Measurements from ENCODE around the gene ASPA. TPM values are rescaled to one million over a fixed set of nuclear protein-coding genes. Genes with fewer than 3 reads are reported as not detected.
A peak's percentile ranks its signal among the peaks of the same experiment; 100 is the strongest.

Gene ASPA
- total RNA-seq, 1 experiment from 2014 or later, result 0.04 TPM

DNA sequence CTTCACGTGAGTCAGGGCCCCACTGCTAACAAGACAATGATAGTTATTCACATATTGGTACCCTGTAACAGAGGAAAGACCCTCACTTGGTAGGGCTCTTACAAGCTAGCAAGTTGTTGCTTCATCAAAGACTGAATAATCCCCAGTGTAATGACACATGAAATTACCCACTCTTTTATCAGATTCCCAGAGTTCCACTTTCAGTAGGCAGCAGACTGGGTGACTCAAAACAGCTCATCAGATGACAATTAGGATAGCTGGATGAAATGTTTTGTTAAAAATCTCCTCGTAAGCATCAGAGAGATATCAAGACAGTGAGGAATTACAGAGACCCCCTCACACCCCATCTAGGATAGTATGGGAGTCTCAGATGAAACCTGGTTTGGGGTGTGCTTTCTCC, 35.3 kb upstream of the ASPA start (continued):
- TF ChIP-seq CBFB (CRISPR knock-in tag; IDR thresholded peaks at IDR 0.05; ENCODE audit: low read depth) (no peak), TCF7 (CRISPR knock-in tag; IDR thresholded peaks at IDR 0.05; ENCODE audit: low read depth) (no peak)
- TF ChIP-seq, protein P1, sequence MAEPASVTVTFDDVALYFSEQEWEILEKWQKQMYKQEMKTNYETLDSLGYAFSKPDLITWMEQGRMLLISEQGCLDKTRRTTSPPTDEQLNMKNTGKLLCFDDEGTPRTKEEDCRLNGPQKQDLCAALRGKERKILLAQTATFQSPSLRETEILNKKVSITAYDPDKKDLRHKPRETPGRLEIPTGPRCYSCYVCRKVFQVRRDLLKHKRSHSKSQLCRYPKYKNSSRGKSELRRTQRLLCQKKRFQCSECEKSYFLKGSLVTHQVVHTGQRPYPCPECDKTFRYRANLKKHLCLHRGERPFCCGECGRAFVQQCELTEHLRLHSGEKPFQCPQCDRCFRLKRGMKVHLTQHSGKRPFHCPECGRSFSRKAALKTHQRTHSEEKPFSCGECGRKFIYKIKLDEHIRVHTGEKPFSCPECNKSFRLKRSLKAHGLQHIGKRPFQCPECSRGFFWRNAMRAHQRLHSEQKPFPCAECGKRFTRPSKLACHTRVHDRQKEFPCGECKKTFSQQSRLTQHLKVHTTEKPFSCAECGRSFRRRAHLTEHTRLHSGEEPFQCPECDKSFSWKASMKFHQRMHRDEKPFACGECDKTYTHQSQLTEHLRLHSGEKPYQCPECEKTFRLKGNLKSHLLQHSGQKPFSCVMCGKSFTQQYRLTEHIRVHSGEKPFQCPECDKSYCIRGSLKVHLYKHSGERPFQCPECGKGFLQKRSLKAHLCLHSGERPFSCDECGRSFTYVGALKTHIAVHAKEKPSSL (CRISPR knock-in tag; conservative IDR thresholded peaks at IDR 0.05), result no peak

DNA sequence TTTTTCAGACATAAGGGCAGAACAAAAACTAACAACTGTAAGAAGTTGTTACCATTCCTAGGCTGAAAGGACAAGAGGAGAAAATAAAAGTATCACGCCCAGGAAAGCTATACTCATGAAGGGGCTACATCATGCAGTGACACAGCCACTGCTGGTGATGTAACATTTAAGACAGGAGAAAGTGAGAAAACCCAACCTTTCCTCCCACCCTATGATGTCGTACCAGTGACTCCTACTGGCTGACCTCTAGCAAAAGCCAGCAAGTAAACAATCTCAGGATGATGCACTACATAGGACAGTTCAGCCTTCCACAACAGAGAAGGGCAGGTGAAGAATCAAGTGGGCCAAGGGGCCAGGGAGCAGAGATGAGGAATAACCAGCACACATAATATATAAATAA, 28.2 kb upstream of the ASPA start:
- Mint-ChIP-seq H3K36me3 (no peaks in the 10 kb centered on the region), H3K27ac (no peak overlapping the region), H3K4me3 (no peak overlapping the region), H3K4me1 (no peaks in the 10 kb centered on the region), H3K9me3 (peaks cover 4% of the 10 kb centered on the region; the same call in 1 of the 2 replicates), H3K27me3 (ENCODE audit: low read depth) (no peaks in the 10 kb centered on the region; the same call in 1 of the 2 replicates)
- ChIA-PET POLR2A (no interaction called here), CTCF (interaction anchor here (0.7 to 1.0 kb wide), 2 partner anchors 87 to 399 kb away, joined by 3 read pairs; no protein-coding TSS in a partner anchor)
- TF ChIP-seq, protein P2, sequence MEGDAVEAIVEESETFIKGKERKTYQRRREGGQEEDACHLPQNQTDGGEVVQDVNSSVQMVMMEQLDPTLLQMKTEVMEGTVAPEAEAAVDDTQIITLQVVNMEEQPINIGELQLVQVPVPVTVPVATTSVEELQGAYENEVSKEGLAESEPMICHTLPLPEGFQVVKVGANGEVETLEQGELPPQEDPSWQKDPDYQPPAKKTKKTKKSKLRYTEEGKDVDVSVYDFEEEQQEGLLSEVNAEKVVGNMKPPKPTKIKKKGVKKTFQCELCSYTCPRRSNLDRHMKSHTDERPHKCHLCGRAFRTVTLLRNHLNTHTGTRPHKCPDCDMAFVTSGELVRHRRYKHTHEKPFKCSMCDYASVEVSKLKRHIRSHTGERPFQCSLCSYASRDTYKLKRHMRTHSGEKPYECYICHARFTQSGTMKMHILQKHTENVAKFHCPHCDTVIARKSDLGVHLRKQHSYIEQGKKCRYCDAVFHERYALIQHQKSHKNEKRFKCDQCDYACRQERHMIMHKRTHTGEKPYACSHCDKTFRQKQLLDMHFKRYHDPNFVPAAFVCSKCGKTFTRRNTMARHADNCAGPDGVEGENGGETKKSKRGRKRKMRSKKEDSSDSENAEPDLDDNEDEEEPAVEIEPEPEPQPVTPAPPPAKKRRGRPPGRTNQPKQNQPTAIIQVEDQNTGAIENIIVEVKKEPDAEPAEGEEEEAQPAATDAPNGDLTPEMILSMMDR (IDR thresholded peaks at IDR 0.05), result no peak
- TF ChIP-seq ZNF317 (CRISPR knock-in tag; IDR thresholded peaks at IDR 0.05; ENCODE audit: borderline replicate concordance, low read depth) (no peak), MYBL2 (CRISPR knock-in tag; IDR thresholded peaks at IDR 0.05) (no peak), GABPB1 (CRISPR knock-in tag; IDR thresholded peaks at IDR 0.05) (no peak), FOXK1 (CRISPR knock-in tag; IDR thresholded peaks at IDR 0.05) (no peak), SMAD4 (CRISPR knock-in tag; IDR thresholded peaks at IDR 0.05) (no peak)
- TF ChIP-seq, protein P3, sequence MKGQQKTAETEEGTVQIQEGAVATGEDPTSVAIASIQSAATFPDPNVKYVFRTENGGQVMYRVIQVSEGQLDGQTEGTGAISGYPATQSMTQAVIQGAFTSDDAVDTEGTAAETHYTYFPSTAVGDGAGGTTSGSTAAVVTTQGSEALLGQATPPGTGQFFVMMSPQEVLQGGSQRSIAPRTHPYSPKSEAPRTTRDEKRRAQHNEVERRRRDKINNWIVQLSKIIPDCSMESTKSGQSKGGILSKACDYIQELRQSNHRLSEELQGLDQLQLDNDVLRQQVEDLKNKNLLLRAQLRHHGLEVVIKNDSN (CRISPR knock-in tag; IDR thresholded peaks at IDR 0.05), result no peak
- TF ChIP-seq, protein P4, sequence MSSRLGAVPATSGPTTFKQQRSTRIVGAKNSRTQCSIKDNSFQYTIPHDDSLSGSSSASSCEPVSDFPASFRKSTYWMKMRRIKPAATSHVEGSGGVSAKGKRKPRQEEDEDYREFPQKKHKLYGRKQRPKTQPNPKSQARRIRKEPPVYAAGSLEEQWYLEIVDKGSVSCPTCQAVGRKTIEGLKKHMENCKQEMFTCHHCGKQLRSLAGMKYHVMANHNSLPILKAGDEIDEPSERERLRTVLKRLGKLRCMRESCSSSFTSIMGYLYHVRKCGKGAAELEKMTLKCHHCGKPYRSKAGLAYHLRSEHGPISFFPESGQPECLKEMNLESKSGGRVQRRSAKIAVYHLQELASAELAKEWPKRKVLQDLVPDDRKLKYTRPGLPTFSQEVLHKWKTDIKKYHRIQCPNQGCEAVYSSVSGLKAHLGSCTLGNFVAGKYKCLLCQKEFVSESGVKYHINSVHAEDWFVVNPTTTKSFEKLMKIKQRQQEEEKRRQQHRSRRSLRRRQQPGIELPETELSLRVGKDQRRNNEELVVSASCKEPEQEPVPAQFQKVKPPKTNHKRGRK (CRISPR knock-in tag; IDR thresholded peaks at IDR 0.05; ENCODE audit: borderline replicate concordance), result no peak
- TF ChIP-seq, protein P5, sequence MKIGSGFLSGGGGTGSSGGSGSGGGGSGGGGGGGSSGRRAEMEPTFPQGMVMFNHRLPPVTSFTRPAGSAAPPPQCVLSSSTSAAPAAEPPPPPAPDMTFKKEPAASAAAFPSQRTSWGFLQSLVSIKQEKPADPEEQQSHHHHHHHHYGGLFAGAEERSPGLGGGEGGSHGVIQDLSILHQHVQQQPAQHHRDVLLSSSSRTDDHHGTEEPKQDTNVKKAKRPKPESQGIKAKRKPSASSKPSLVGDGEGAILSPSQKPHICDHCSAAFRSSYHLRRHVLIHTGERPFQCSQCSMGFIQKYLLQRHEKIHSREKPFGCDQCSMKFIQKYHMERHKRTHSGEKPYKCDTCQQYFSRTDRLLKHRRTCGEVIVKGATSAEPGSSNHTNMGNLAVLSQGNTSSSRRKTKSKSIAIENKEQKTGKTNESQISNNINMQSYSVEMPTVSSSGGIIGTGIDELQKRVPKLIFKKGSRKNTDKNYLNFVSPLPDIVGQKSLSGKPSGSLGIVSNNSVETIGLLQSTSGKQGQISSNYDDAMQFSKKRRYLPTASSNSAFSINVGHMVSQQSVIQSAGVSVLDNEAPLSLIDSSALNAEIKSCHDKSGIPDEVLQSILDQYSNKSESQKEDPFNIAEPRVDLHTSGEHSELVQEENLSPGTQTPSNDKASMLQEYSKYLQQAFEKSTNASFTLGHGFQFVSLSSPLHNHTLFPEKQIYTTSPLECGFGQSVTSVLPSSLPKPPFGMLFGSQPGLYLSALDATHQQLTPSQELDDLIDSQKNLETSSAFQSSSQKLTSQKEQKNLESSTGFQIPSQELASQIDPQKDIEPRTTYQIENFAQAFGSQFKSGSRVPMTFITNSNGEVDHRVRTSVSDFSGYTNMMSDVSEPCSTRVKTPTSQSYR (CRISPR knock-in tag; IDR thresholded peaks at IDR 0.05), result no peak
- TF ChIP-seq, protein P6, sequence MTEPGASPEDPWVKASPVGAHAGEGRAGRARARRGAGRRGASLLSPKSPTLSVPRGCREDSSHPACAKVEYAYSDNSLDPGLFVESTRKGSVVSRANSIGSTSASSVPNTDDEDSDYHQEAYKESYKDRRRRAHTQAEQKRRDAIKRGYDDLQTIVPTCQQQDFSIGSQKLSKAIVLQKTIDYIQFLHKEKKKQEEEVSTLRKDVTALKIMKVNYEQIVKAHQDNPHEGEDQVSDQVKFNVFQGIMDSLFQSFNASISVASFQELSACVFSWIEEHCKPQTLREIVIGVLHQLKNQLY (CRISPR knock-in tag; IDR thresholded peaks at IDR 0.05), result no peak
- TF ChIP-seq, protein P7, sequence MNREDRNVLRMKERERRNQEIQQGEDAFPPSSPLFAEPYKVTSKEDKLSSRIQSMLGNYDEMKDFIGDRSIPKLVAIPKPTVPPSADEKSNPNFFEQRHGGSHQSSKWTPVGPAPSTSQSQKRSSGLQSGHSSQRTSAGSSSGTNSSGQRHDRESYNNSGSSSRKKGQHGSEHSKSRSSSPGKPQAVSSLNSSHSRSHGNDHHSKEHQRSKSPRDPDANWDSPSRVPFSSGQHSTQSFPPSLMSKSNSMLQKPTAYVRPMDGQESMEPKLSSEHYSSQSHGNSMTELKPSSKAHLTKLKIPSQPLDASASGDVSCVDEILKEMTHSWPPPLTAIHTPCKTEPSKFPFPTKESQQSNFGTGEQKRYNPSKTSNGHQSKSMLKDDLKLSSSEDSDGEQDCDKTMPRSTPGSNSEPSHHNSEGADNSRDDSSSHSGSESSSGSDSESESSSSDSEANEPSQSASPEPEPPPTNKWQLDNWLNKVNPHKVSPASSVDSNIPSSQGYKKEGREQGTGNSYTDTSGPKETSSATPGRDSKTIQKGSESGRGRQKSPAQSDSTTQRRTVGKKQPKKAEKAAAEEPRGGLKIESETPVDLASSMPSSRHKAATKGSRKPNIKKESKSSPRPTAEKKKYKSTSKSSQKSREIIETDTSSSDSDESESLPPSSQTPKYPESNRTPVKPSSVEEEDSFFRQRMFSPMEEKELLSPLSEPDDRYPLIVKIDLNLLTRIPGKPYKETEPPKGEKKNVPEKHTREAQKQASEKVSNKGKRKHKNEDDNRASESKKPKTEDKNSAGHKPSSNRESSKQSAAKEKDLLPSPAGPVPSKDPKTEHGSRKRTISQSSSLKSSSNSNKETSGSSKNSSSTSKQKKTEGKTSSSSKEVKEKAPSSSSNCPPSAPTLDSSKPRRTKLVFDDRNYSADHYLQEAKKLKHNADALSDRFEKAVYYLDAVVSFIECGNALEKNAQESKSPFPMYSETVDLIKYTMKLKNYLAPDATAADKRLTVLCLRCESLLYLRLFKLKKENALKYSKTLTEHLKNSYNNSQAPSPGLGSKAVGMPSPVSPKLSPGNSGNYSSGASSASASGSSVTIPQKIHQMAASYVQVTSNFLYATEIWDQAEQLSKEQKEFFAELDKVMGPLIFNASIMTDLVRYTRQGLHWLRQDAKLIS (CRISPR knock-in tag; IDR thresholded peaks at IDR 0.05; ENCODE audit: borderline replicate concordance), result no peak
- TF ChIP-seq, protein P8, sequence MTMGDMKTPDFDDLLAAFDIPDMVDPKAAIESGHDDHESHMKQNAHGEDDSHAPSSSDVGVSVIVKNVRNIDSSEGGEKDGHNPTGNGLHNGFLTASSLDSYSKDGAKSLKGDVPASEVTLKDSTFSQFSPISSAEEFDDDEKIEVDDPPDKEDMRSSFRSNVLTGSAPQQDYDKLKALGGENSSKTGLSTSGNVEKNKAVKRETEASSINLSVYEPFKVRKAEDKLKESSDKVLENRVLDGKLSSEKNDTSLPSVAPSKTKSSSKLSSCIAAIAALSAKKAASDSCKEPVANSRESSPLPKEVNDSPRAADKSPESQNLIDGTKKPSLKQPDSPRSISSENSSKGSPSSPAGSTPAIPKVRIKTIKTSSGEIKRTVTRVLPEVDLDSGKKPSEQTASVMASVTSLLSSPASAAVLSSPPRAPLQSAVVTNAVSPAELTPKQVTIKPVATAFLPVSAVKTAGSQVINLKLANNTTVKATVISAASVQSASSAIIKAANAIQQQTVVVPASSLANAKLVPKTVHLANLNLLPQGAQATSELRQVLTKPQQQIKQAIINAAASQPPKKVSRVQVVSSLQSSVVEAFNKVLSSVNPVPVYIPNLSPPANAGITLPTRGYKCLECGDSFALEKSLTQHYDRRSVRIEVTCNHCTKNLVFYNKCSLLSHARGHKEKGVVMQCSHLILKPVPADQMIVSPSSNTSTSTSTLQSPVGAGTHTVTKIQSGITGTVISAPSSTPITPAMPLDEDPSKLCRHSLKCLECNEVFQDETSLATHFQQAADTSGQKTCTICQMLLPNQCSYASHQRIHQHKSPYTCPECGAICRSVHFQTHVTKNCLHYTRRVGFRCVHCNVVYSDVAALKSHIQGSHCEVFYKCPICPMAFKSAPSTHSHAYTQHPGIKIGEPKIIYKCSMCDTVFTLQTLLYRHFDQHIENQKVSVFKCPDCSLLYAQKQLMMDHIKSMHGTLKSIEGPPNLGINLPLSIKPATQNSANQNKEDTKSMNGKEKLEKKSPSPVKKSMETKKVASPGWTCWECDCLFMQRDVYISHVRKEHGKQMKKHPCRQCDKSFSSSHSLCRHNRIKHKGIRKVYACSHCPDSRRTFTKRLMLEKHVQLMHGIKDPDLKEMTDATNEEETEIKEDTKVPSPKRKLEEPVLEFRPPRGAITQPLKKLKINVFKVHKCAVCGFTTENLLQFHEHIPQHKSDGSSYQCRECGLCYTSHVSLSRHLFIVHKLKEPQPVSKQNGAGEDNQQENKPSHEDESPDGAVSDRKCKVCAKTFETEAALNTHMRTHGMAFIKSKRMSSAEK (CRISPR knock-in tag; IDR thresholded peaks at IDR 0.05; ENCODE audit: borderline replicate concordance), result no peak
- ATAC-seq, result peak; percentile 95
- DNase-seq (ENCODE audit: low spot score), result peak; percentile 21

All from WTC11 (cell line).